ENCODE measurements around the gene SSR4.

GRCh38 chrX:153793291-153793690 is 1.2 kb upstream of the SSR4 start:
- TF ChIP-seq ZNF558 (tag by site-specific recombination; IDR thresholded peaks at IDR 0.05) (no peak), WT1 (tag by site-specific recombination; IDR thresholded peaks at IDR 0.05) (no peak), ZNF747 (tag by site-specific recombination; IDR thresholded peaks at IDR 0.05) (no peak), ZNF10 (tag by site-specific recombination; IDR thresholded peaks at IDR 0.05) (no peak), HOXA7 (CRISPR knock-in tag; IDR thresholded peaks at IDR 0.05; ENCODE audit: borderline replicate concordance) (no peak), KLF1 (tag by site-specific recombination; IDR thresholded peaks at IDR 0.05) (no peak), ZNF24 (tag by site-specific recombination; IDR thresholded peaks at IDR 0.05) (no peak)
- TF ChIP-seq, protein P1, sequence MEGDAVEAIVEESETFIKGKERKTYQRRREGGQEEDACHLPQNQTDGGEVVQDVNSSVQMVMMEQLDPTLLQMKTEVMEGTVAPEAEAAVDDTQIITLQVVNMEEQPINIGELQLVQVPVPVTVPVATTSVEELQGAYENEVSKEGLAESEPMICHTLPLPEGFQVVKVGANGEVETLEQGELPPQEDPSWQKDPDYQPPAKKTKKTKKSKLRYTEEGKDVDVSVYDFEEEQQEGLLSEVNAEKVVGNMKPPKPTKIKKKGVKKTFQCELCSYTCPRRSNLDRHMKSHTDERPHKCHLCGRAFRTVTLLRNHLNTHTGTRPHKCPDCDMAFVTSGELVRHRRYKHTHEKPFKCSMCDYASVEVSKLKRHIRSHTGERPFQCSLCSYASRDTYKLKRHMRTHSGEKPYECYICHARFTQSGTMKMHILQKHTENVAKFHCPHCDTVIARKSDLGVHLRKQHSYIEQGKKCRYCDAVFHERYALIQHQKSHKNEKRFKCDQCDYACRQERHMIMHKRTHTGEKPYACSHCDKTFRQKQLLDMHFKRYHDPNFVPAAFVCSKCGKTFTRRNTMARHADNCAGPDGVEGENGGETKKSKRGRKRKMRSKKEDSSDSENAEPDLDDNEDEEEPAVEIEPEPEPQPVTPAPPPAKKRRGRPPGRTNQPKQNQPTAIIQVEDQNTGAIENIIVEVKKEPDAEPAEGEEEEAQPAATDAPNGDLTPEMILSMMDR (tag by site-specific recombination; IDR thresholded peaks at IDR 0.05), result no peak
- TF ChIP-seq, protein P2, sequence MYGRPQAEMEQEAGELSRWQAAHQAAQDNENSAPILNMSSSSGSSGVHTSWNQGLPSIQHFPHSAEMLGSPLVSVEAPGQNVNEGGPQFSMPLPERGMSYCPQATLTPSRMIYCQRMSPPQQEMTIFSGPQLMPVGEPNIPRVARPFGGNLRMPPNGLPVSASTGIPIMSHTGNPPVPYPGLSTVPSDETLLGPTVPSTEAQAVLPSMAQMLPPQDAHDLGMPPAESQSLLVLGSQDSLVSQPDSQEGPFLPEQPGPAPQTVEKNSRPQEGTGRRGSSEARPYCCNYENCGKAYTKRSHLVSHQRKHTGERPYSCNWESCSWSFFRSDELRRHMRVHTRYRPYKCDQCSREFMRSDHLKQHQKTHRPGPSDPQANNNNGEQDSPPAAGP (tag by site-specific recombination; IDR thresholded peaks at IDR 0.05), result no peak
- TF ChIP-seq, protein P3, sequence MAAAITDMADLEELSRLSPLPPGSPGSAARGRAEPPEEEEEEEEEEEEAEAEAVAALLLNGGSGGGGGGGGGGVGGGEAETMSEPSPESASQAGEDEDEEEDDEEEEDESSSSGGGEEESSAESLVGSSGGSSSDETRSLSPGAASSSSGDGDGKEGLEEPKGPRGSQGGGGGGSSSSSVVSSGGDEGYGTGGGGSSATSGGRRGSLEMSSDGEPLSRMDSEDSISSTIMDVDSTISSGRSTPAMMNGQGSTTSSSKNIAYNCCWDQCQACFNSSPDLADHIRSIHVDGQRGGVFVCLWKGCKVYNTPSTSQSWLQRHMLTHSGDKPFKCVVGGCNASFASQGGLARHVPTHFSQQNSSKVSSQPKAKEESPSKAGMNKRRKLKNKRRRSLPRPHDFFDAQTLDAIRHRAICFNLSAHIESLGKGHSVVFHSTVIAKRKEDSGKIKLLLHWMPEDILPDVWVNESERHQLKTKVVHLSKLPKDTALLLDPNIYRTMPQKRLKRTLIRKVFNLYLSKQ (tag by site-specific recombination; IDR thresholded peaks at IDR 0.05; ENCODE audit: borderline replicate concordance), result no peak
- TF ChIP-seq, protein P4, sequence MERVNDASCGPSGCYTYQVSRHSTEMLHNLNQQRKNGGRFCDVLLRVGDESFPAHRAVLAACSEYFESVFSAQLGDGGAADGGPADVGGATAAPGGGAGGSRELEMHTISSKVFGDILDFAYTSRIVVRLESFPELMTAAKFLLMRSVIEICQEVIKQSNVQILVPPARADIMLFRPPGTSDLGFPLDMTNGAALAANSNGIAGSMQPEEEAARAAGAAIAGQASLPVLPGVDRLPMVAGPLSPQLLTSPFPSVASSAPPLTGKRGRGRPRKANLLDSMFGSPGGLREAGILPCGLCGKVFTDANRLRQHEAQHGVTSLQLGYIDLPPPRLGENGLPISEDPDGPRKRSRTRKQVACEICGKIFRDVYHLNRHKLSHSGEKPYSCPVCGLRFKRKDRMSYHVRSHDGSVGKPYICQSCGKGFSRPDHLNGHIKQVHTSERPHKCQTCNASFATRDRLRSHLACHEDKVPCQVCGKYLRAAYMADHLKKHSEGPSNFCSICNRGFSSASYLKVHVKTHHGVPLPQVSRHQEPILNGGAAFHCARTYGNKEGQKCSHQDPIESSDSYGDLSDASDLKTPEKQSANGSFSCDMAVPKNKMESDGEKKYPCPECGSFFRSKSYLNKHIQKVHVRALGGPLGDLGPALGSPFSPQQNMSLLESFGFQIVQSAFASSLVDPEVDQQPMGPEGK (tag by site-specific recombination; IDR thresholded peaks at IDR 0.05), result no peak
- TF ChIP-seq, protein P5, sequence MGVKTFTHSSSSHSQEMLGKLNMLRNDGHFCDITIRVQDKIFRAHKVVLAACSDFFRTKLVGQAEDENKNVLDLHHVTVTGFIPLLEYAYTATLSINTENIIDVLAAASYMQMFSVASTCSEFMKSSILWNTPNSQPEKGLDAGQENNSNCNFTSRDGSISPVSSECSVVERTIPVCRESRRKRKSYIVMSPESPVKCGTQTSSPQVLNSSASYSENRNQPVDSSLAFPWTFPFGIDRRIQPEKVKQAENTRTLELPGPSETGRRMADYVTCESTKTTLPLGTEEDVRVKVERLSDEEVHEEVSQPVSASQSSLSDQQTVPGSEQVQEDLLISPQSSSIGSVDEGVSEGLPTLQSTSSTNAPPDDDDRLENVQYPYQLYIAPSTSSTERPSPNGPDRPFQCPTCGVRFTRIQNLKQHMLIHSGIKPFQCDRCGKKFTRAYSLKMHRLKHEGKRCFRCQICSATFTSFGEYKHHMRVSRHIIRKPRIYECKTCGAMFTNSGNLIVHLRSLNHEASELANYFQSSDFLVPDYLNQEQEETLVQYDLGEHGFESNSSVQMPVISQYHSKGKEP (tag by site-specific recombination; IDR thresholded peaks at IDR 0.05), result no peak
- TF ChIP-seq, protein P6, sequence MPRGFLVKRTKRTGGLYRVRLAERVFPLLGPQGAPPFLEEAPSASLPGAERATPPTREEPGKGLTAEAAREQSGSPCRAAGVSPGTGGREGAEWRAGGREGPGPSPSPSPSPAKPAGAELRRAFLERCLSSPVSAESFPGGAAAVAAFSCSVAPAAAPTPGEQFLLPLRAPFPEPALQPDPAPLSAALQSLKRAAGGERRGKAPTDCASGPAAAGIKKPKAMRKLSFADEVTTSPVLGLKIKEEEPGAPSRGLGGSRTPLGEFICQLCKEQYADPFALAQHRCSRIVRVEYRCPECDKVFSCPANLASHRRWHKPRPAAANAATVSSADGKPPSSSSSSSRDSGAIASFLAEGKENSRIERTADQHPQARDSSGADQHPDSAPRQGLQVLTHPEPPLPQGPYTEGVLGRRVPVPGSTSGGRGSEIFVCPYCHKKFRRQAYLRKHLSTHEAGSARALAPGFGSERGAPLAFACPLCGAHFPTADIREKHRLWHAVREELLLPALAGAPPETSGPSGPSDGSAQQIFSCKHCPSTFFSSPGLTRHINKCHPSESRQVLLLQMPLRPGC (tag by site-specific recombination; IDR thresholded peaks at IDR 0.05), result no peak
